Measurements from ENCODE around the gene AP2B1.

The AP2B1 gene

DNA sequence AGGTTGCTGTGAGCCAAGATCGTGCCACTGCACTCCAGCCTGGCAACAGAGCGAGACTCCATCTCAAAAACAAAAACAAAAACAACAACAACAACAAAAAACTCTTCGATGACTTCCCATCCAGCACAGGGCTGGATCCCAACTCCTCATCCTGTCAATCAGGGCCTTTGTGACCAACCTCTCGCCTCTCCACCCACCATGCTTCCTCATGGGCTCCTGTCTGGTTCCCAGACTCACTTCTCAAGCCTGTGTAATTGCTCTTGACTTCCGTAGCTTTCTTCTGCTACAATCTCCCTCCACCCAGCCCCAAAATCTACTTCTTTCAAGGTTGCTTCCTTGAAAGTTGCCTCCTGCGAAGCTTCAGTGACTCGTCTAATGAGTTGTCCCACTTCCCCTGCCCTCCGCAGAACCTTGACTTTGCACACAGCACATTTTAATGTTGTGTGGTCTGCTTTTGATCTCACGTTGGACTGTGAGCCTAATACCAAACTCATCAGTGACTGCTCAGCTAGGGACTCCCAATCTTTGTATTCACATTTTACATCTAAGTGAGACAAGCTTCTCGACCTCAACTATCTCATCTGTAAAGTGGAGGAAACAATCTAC lies 143.4 kb downstream of the AP2B1 start:
- no peak for DNase-seq (ENCODE audit: low read depth)

DNA sequence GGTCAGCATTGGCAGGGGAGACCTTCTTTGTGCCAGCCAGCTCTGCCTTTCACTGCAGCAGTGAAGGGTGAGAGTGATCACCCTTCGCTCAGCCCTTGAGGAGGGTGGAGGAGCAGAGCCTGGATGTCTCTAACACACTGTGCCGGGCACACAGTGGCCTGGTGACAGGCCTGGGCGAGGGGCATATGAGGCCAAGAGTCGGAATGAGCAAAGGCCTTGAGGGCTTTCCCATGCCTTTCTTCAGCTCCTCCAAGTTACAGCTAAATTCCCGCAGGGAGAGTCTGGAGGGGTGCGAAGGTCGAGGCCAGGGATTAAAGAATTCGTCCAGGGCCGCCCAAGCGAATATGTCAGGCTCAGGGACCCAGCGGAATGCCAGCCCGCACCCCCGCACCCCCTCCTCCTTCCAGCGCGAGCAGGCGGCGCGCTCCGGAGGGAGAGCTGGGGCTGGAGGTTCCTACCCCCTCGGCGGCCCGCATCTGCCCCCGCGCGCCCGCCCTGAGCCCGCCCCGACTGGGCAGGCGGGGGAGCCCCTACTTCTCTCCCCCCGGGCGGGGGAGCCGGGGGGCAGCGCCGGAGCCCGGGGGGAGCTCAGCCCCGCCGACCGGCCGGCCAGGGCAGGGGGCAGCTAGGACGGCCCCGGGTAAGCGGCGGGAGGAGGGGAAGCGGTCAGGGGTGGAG lies 144.3 kb downstream of the AP2B1 start, which contains the start of gene RASL10B:
TSS of gene RASL10B (plus strand) at position 401 of the 678 bp plus-strand sequence. CDS start 3,546 bp downstream, outside the sequence.
- DNase-seq (ENCODE audit: low read depth) = peak; percentile 32

DNA sequence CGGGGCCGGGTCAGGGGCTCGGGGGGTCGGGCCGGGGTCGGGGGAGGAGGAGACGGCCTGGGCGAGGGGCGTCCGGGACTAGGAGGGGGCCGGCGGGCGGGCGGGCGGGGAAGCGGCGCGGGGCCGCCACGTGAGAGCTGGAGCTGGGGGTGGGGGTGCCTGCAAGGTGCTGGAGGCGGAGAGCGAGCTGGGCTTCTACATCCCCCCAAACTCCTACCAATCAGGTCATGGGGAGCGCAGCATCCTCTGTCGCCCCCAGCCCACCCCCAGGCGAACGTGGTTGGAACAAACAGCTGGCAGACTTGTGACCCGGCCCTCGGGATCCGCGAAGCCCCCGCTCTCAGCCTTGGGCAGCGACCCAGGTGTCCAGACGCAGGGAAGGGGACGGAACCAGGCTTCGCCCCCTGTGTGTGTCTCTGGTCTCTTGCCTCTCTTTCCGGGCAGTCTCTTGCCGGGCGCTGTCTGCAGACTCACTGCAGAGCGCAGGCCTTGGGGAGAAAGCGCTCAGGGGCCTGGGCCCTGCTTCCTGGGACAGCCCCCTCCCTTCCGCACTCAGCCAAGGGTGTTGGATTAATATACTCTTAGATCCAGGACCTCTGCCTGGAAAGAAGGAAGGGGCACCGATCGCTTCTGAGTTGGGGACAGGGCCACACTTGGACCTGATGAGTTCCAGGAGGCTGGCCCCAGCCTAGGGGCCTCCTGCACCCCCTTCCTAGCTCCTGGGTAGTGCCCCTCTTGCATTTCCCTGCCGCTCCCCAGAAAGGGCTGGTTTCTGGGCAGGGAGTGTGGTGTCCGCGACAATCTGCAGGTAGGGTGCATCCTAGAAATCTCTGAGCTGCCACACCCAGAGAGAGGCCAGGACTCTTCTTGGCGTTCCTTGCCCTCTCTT lies 145.0 kb downstream of the AP2B1 start:
- DNase-seq (ENCODE audit: low read depth) = no peak

DNA sequence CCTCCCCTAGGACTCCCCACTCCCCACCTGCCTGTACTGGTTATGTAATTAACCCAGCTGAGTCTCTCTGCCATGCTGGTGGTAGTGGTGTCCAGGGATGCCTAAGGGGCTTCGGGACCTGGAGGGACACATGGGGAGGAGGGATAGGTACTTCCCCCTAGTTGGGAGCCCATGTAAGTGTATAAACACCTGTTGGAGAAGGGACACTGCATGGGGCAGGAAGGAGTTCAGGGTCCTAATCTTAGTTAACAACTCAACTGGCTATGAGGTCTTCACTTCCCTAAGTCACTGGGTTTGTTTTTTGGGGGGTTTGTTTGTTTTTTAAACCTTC lies 145.6 kb downstream of the AP2B1 start:
- no peak for DNase-seq (ENCODE audit: low read depth)

DNA sequence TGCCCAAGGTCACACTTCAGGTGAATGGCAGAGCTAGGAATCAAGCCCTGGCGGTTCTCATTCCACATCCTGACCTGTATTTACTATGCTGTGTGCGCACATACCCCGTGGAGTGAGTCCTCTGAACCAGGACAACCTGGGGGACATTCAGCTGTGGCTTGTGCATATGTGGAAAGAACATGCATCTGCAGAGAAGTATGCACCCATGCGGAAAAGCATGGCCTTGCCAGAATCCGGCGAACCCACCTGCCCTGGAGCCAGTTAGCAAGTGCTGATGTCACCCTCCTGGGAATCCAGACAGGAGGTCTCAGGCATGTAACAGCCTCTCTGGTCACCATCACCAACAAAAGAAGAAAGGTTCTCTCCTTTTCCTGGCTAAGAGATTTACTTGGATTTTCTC lies 146.2 kb downstream of the AP2B1 start:
- DNase-seq (ENCODE audit: low read depth) = no peak

DNA sequence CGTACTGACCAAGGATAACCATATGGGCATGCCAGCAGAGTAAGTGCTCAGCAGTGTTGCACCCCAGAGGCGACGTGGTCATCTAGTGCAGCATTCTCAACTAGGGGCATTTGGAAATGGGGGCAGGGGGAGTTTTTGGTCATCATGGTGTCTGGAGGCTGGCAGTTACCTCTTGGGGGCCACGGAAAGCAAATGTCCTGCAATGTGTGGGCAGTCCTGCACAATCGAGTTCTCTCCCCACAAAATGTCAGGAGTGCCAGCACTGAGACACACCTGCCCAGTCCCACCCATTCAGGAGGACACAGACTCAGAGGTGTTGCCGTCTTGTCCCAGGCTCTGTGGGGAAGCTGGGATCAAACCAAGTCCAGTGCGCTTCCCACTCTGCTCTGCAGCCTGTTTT lies 147.3 kb downstream of the AP2B1 start:
- DNase-seq (ENCODE audit: low read depth) = no peak

DNA sequence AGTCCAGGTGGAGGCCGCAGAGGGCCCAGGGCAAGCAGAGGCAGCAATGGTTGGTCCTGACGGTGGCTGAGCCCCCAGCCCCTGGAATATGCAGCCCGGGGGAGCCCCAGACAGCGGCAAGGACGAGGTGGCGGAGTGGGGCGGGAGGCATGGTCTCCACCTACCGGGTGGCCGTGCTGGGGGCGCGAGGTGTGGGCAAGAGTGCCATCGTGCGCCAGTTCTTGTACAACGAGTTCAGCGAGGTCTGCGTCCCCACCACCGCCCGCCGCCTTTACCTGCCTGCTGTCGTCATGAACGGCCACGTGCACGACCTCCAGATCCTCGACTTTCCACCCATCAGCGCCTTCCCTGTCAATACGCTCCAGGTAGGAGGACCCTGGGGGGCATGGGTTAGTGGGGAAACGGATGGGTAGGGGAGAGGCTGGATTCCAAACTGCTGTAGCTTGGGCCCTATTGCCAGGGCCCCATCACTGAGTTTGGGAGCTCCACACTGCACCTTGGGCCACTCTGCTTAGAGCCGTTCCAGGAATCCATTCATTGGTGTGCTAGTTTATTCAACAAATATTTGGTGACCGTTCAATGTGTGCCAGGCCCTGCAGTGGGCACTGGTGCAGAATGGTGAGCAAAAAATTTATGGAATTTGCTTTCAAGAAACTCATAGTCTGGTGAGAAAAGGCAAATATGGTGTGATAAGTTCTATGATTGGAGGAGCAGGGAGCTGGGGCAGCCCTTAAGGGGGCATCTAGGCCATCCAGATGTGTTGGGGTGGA lies 148.1 kb downstream of the AP2B1 start:
- no peak for DNase-seq (ENCODE audit: low read depth)

DNA sequence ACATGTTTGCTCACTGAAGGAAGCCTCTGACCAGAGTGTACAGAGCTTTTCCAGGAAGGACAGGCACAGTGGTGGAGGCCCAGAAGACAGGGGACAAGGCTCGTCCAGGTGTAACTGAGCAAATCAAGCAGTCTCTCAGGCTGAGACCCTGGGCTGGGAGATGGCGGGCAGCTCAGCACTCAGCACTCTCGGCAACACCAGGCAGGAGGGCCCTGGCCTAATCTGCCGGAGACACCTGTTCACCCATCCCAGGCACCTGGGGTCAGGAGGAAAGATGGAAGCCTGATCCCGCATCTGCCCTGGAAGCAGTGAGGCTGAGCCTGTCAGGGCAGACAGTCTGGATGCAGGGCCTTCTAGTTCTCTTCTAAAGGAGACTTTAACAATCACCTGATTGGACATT lies 149.1 kb downstream of the AP2B1 start:
- DNase-seq (ENCODE audit: low read depth) = no peak

DNA sequence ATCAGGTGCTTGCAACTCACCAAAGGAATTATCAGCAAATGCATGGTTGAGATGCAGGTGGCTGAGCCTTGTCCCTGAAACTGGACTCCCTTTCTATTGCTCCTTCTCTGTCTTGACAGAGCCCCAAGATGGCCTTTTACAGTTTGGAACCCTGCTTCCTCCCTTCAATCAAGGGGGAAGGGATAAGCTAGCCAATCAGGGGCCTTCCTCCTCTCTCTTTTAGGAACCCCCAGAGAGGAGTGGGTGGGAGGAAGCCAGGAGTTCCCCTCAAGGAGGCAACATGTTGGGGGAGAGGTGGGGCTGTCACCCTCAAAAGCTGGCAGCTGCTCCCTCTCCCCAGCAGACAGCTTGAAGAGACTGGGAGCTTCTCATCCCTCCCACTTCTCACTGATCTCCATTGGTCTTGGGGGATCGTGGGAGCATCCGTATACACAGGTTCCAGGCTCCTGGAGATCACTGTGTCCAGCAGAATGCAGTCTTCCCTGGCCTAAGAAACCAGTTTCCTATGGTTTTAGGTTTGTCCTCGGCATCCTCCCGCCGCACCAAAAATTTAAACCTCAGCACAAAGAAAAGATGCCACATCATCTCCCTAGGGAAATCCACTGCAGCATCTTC lies 151.5 kb downstream of the AP2B1 start:
- no peak for DNase-seq (ENCODE audit: low read depth)

DNA sequence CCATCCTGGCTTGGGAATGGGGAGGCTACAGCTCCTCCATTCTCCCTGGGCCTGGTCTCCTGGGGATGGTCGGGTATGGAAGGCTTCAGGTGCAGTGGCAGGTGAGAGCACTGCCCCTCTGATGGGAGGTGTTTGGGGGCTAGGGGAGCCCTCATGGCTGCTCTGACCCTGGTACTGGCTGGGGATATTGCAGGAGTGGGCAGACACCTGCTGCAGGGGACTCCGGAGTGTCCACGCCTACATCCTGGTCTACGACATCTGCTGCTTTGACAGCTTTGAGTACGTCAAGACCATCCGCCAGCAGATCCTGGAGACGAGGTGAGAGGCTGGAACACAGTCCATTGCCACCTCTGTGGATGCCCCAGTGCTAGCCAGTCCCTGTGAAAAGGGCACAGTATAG lies 153.1 kb downstream of the AP2B1 start:
- no peak for DNase-seq (ENCODE audit: low read depth)

DNA sequence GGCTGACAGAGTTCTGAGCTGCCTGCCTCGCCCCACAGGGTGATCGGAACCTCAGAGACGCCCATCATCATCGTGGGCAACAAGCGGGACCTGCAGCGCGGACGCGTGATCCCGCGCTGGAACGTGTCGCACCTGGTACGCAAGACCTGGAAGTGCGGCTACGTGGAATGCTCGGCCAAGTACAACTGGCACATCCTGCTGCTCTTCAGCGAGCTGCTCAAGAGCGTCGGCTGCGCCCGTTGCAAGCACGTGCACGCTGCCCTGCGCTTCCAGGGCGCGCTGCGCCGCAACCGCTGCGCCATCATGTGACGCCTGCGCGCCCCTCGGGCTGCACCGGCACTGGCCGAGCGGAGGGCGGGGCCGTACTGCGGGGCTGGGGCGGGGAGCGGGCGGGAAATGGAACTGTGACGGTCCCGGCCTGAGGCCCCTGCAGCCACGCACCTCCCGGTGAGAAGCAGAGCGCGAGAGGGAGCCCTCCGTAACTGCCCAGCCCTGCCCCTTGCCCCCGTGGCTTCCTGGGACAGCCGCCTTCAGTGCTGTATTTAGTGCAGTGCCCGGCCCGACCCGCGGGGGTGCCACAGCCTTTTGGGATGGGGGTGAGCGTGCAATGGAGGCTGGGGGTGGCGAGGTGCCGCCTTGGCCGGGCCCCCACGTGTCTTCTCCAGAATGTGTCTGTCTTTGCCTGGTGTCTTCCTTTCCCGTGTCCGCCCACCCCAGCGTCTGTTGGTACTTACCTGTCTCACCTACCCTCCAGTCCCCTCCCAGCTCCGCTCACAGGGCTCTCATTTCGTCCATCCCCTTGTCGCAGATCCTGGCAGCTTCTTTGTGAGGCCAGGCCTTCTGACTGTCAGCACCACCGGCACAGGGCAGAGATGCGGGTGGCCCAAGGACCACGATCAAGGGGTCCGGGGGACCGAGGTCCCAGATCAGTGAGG lies 154.1 kb downstream of the AP2B1 start:
- no peak for DNase-seq (ENCODE audit: low read depth)

DNA sequence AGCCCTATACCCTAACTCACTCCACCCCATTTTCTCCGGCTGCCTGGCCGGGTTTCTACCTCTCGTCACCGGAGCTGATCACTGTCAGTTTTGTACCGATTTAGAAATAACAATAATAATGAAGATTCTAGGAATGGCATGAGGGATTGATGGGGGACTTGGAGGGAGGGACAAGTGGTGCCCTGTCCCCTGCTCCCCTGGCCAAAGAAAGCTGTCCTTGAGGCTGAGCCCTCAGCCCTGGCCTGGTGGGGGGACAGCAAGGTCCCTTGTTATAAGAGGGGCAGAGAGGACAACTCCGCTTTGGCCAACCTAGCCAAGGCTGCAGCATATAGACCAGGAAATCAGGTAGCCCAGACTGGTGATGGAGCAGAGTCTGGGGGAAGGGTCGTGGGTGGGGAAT lies 155.4 kb downstream of the AP2B1 start:
- no peak for DNase-seq (ENCODE audit: low read depth)

DNA sequence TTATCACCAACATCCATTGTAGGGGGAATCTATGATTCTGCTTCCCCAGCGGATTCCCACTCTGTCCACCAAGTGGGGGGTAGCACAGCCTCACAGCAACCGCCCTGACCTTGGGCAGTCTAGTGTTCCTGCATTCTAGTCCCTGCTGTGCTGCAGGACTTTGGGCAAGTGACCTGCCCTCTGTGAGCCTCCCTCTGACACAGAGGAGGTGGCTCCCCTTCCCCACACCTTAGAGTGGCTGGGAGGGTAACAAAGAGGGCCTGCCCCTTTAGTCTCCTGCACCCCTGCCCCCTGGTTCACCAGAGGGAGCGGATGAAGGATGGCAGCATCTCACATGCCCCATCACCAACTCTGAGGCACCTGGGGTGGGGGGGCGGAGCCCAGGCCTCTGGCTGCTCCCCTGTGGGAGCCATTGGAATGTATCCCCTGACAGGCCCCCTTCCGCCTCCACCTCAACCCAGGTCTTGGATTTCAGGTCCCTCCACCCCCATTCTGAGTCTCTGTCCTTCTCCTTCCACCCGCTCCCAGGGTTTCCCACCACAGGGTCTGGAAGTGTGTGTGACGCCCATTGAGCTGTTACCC lies 155.9 kb downstream of the AP2B1 start:
- no peak for DNase-seq (ENCODE audit: low read depth)

DNA sequence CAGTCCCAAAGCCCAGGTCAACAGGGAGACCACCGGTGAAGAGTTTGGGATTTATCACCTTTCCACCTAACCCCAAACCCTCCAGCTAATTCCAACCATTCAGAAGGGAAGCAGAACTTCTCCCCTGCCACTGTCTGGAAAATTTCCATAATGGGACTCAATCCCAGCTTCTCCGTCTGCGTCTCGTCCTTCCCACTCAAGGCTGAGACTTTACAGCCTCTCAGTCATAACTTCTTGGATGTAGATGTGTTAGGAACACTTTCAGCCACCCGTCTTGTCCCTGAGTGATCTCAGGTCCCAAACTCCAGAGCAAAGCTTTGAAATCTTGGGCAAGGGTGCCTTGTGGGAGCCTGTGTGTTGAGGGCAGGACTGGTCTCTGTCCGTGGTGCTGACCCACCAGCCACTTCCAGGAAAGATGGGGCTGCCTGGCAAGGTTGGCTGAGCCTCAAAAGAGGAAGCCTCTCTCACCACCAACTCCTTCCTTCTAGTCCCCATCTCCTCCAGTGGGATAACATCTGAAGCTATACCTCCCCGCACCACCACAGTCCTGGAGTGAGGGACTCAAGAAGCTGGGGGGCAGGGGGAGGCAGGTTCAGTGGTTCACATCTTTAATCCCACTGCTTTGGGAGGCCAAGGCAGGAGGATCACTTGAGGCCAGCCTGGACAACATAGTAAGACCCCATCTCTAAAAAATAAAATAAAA lies 156.7 kb downstream of the AP2B1 start:
- no peak for DNase-seq (ENCODE audit: low read depth)

DNA sequence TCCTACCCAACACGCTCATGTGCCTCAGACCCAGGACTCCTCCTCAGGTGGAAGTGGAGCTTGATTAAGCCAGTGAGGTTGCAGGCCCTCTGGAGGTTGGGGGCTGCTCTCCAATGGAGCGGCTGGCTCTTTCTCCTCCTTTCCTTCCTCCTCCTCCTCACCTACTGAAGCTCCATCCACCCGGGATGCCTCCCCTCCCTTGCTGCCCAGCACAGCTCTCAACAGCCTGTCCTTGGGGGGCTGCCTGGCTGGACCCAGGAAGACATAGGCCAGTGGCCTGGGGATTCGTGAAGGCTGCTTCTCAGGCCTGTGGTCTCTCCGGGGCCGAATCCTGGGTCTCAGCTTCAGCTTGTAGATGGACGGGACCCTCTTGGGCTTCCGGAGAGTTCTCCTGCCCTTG lies 157.7 kb downstream of the AP2B1 start:
- no peak for DNase-seq (ENCODE audit: low read depth)

DNA sequence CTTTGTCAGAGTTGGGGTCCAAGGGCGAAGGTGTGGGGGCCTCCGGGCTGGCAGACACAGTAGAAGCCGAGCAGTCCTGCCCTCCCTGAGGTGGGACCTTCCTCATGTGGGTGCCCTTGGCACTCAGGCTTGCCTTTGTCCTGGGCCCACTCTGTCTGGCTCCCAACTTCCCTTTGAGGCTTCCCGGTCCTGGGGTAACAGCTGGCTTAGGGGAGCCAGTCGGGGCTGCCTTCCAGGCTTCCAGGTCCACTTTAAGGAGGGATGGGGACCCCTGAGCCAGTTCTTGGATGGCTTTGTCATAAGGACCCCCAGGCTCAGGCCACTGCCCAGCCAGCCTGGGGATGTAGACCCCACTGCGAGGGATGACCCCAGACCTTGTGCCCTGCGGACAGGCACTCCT lies 158.1 kb downstream of the AP2B1 start:
- DNase-seq (ENCODE audit: low read depth) = no peak

DNA sequence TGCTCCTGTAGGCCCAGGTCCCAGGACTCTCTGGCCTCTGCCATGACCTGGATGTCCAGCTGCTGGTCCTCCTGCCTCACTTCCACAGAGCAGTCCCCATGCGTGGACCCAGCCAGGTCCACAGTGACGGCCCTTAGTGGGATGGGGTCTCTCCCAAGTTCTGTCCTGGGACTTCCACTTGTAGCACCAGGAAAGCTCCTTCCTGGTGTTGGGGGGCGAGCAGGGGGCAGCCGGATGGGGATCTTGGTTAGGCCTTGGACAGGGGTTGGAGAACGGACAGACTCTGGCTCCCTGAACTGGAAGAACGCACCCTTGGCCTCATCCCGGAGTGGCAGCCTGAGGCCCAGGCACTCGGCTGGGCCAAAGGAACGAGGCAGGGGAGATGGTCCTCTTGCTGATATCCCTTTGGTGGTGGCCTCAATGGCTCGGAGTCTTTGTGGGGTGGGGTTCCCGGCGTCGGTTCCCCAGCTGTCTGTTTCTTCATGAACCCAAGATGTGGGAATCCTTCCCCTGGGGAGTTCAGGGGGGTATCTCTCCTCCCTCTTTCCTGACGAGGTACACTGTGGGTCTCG lies 158.7 kb downstream of the AP2B1 start:
- no peak for DNase-seq (ENCODE audit: low read depth)

DNA sequence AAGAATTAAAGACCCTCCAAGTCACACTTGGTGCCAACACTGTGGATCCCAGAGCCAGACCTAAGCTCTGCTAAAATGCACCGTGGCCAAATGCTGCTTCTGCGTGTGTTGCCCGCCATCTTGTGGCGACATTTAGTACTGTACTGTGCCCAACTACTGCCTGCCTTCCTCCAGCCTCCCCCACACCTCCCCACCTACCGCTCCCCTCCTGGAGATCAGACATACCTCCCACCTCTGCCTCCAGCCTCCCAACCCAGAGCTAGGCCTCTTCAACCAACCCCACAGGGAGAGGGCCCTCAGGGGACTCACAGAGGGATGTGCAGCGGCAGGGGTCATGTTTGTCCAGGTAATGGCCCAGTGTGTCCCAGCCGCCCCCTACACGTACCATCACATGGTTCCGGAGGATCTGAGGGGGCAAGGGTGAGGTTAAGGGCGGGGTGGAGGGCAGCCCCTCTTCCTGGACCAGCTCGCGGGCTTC lies 160.5 kb downstream of the AP2B1 start:
- peak; percentile 74 for DNase-seq (ENCODE audit: low read depth)

DNA sequence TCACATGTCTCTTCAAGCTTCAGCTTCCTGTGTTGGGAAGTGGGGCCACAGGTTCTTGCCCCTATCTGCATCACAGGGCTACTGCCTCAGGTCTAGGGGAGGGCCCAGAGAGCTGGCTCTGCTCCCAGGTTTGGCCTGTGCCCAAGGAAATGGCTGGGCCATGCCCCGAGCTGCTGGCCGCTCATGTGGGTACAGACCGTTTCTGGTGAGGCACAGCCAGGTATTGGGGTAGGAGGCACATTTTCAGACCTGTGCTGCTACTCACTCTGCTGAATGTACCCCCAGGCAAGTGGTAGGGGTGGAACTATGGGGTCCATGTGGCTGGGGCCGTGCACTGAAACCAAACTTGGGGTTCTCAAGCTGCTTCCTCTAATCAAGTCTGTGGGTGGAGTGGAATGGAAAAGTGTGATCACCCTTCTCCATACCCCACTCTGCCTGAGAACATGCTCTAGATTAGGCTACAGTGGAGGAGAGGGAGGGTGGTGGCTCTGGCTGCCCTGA lies 161.3 kb downstream of the AP2B1 start:
- DNase-seq (ENCODE audit: low read depth) = no peak
